ENCODE data around the gene PLS1.
"Not testable (repeated sequence)": the region's sequence is repeated elsewhere in the genome, so short reads cannot be mapped to it uniquely, and the experiment has no call there.

The PLS1 gene

DNA sequence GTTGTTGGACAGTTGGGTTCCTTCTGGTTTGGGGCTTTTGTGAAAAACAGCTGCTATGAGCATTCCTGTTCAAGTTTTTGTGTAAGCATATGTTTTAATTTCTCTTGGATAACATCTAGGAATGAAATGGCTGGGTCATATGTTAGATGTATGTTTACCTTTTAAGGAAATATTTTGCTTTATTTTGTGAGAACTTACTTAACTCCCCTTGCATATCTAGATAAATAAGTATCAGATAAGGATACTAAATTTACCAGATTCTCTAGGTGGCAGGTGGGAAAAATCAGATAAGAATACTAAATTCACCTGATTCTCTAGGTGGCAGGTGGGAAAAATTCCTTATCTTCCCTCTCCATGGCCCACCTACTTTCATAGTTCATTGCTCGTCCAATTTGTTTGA lies 1.1 kb upstream of the PLS1 start:
- in situ Hi-C loops (cut with HindIII; ENCODE audit: low sequenced_read_pairs), result loop anchor here (25.0 kb wide), 1 partner anchor 417 kb away; the partner anchor contains the start of gene U2SURP

DNA sequence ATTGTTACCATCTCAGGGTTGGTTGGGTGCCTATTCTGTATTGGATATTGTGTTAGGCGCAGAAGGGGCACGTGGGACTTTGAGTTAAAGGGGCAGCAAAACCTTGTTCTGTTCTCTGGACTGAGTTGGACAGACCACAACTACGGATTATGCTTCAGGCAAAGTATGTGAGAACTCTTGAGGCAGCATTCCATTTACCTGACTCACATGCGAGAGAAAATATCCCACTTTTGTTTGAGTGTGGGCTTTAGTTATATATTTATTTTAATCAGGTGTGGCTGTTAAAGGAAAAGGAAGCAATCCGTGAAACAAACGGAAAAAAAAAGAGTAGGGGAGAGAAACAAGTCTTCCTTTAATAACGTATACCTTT lies 627 bp upstream of the PLS1 start:
- in situ Hi-C loops (cut with HindIII; ENCODE audit: low sequenced_read_pairs), result loop anchor here (25.0 kb wide), 1 partner anchor 417 kb away; the partner anchor contains the start of gene U2SURP

DNA sequence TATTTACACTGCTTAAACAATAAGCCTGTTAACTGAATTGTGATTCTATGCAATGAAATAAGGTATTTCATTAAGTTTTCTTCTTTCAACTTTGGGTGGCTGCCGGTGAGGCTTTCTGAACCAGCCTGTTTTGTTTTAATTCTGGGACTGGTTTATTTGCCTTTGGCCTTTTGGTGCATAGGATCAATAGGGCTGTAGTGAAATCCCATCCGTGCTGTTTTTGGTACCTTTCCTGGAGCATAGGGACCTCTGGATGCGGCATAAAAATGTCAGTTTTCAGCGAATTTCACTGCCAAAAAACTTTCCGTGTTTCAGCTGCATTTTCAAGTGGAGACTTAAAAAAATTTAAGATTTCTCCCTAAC lies 514 bp downstream of the PLS1 start:
- in situ Hi-C loops (cut with HindIII; ENCODE audit: low sequenced_read_pairs), result loop anchor here (25.0 kb wide), 1 partner anchor 416 kb away; the partner anchor contains the start of gene U2SURP

DNA sequence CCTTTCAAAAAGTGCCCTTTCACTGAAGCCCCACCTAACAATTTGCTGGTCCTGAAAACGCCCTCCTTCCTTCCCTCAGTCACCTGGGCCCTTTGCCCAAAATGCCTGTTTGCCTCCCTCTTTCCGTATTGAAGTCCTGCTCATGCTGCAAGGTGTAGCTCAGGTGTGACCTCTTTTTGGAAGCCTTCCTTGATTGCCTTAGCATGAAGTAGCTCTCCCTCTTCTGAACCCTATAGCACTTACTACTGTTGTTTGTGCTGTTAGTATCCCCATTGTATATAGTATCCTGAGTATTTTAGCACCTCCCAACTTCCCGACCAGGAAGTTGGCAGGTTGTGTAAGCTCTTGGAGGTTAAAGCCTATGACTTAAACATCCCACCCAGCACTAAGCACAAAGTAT lies 1.7 kb downstream of the PLS1 start:
- in situ Hi-C loops (cut with HindIII; ENCODE audit: low sequenced_read_pairs), result loop anchor here (25.0 kb wide), 1 partner anchor 414 kb away; the partner anchor contains the start of gene U2SURP

DNA sequence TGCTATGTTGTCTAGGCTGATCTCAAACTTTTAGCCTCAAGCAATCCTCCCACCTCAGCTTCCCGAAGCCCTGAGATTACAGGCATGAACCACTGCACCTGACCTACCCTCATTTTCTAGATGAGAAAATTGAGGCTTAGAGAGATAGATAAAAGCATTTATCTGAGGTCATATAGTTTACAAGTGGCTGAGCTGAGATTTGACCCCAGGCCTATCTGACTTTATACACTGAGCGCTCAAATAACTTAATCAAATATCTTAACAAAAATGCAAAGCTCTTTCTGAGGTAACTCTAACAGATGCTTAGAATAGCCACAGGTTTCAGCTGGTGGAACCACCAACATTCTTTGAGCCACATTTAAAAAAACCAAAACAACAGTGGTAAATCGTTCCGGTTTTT lies 5.5 kb downstream of the PLS1 start:
- in situ Hi-C loops (cut with HindIII; ENCODE audit: low sequenced_read_pairs), result no loop called here

DNA sequence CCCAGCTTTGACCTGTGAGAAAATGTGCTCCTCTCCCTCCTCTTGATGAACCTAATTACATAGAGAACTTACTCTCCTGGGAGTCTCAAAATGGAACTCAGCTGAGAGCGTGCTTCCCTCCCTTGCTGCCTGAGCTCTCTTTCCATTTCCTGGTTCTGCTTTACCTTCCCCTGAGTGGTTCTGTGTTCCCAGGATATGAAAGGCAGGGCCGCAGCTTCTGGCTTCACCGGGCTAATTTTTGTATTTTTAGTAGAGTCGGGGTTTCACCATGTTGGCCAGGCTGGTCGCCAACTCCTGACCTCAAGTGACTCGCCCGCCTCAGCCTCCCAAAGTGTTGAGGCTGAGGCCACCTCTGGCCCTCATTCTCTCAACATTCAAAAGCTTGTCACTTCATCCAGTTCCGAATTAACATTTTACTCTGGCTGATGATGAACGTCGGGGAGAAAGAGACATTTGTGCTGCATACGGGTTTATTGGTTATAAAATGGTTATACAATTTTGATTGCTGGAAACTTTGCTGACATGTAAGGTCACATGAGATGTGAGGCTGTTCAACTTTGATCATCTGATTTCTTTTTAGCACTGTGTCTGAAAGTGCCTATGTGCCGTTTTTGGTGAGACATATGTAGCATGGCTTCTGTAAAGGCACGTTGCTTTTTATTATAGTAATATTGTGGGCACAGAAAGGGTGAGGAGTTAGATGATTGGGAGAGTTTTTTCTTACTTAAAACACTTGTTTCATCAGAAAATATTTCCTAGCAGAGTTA lies 6.6 kb downstream of the PLS1 start:
- in situ Hi-C loops (cut with HindIII; ENCODE audit: low sequenced_read_pairs), result no loop called here

DNA sequence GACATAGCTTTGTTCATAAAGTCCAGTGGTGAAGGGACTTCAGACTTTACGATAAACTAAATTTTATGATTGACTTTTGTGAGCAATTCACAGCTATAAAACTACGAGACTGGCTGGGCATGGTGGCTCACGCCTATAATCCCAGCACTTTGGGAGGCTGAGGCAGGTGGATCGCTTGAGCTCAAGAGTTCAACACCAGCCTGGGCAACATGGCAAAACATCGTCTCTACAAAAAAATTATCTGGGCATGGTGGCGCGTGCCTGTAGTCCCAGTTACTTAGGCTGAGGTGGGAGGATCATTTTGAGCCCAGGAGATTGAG lies 7.2 kb downstream of the PLS1 start:
- in situ Hi-C loops (cut with HindIII; ENCODE audit: low sequenced_read_pairs), result not testable (repeated sequence)

DNA sequence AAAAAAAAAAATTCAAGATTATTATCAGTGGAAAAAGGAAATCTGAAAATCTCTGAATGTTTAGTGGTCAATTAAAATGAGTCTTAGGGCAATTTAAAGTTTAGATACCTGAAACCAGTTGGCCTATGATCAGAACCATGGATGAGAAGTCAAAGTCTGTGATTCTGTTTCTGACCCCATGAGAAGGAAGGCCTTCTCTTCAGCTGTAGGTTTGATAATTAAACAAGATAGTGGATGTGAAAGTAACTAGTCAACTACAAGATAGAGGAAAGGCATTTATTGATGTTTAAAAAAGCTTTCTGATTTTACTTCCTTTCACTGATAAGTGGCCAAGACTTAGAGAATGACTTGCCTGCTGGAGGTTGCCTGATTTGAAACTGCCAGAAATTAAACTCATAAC lies 8.7 kb downstream of the PLS1 start:
- in situ Hi-C loops (cut with HindIII; ENCODE audit: low sequenced_read_pairs), result no loop called here

DNA sequence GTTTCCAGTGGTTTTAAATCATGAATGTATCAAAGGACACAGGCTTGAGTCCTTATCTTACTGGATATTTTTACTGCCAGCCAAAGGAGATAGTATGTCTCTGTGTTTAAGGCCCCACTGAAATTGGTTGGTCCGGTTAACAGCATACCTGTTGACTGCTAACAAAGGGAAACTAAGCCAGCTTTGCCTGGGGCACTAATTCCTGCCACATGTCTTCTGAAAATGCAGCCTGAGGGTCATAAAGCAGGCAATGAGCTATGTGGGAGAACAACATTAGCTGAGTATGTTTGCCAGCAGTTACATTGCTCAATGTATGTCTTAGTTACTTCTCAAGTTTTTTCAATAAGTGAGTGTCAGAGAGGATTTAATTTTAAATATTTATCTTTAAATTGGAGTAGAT lies 12.4 kb downstream of the PLS1 start:
- in situ Hi-C loops (cut with HindIII; ENCODE audit: low sequenced_read_pairs), result no loop called here

DNA sequence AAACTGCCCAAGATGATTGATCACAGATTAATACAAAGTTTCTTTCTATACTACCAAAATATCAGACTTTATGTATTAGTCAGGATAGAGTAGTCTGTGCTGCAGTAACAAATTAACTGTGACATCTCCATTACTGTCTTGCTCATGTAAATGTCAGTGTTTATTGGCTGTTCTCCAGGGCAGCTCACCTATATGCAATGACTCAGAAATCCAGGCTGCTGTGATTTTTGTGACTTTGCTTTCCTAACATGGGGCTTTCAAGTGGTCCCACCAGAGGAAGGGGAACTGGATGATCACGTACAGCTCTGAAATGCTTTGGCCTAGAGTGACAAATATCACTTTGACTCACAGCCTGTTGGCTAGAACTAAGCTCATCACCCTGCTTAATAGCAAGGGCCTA lies 12.9 kb downstream of the PLS1 start:
- in situ Hi-C loops (cut with HindIII; ENCODE audit: low sequenced_read_pairs), result no loop called here

DNA sequence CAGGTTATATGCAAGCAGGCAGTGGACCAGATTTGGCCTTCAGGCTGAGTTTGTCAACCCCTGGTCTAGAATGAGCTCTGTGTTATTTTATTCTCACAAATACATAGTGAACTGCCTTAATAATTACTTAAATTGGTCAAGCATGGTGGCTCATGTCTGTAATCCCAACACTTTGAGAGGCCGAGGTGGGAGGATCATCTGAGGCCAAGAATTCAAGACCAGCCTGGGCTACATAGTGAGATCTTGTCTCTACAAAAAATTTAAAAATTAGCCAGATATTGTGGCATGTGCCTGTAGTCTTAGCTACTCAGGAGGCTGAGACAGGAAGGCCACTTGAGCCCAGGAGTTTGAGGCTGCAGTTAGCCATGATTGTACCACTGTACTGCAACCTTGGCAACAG lies 15.0 kb downstream of the PLS1 start:
- in situ Hi-C loops (cut with HindIII; ENCODE audit: low sequenced_read_pairs), result no loop called here

DNA sequence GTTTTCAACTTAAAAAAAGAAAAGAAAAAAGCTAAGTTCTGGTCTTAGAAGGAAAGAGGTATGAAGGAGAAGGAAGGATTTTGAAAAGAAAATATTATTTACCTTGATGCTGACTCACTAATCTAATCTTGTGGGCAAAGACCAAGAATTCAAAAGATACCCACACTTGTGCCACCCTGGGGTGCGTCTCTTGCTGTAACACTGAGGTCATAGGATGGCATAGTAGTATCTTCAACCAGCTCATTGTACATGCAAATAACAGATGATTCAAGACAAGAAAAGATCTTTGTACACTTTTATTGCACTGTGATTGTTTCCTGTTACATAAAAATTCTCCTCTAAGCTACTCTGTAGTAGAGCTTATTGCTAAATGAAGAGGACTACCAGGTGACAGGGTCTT lies 17.3 kb downstream of the PLS1 start:
- in situ Hi-C loops (cut with HindIII; ENCODE audit: low sequenced_read_pairs), result no loop called here

DNA sequence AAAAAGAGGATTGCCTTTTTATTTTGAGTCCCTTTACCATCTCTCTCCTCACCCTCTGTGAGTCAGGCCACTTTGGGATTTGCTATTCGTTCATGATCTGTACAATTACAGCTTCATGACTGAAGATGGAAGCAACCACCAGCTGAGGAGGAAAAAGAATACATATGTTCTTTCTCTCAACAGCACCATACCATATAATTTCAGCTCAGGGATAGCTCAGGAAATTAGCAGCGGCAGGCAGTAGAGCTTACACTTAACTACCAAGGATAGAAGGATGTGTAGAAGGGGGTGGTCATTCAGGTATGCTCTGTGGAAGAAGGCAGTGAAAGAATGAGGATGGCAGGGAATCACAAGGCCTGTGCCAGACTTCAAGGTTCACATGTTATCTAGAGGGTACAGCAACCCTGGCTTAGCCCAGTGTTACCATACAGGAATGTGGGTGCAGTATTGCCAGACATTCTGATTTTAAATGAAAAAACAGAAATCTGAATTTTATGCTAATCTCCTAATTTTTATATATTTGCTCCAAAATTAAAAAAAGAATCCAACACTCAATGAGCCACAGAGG lies 17.9 kb downstream of the PLS1 start:
- in situ Hi-C loops (cut with HindIII; ENCODE audit: low sequenced_read_pairs), result no loop called here

DNA sequence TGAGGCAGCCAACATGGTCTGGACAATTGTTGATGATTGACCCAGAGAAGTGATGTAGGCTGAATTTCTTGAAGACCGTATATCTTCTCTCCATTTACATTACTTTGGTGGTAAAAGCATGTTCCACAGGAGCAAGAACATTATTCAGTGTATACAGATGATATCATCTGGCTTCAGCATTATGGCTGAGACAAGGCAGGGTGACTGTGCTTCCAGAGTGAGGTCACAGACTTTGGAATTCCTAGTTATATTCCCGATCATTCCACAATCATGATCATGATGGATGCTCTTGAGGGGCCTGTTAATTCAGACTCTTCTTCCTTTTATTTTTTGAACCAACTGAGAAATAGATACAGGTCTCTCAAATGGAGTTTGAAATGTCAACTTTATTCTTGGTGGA lies 19.0 kb downstream of the PLS1 start:
- in situ Hi-C loops (cut with HindIII; ENCODE audit: low sequenced_read_pairs), result loop anchor here (5.0 kb wide), 1 partner anchor 33 kb away; no protein-coding TSS in a partner anchor

DNA sequence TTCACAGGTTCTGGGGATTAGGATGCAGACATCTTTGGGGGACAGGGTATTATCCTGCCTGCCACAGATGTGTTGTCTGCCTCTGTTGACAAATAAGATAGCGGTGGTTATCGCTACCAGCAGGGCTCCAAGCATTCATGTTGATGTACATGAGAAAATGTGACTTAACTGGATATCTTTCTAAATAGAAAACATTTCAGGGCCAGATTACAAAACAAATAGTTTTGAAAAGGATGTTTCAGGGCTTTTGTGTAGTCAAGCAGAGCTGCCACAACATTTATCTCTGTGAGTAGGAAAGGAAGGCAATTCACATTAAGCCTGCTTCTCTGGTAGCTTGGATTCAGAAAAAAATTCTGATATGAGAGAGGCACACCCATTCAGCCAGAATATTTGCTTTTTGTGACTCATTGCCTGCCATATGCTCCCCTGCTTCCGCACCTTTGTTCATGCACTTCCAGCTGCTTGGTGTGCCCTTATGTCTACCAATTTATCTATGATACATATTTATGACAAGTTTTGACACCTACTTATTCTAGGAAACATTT lies 22.8 kb downstream of the PLS1 start:
- in situ Hi-C loops (cut with HindIII; ENCODE audit: low sequenced_read_pairs), result loop anchor here (5.0 kb wide), 1 partner anchor 37 kb away; no protein-coding TSS in a partner anchor

DNA sequence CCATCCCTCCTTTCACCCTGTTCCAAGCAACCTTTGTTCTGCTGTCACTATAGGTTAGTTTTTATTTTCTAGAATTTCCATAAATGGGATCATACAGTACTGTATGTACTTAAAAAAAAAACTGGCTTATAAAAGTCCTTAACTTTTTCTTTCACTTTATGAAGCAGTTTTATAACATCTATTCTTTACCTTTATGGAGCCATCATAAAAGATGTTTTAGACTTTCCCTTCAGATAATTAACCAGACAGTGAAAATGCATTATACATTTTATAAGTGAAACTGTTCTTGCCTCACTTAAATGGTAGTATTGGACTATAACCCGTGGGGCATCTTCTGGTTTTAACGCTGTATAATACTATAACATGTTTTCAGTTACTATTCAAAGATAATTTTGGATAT lies 26.2 kb downstream of the PLS1 start:
- in situ Hi-C loops (cut with HindIII; ENCODE audit: low sequenced_read_pairs), result no loop called here

DNA sequence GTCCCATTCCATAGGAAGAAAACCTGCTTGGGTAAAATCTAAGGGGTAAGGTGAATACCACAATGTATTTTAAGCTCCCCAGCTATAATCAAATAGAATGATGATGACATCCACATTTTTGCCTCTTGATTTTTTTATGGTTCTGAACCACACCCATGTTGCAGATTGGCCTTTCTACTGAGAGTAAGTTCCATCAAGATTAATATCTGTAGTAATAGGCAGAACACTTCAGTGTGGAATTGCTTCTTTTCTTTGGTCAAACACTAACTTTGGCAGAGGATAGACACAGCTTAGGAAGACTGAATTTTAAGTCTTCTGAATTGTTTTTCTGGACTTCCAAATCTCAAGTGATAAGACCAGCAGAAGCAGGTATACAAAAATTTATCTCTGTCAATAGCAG lies 27.0 kb downstream of the PLS1 start:
- in situ Hi-C loops (cut with HindIII; ENCODE audit: low sequenced_read_pairs), result no loop called here

DNA sequence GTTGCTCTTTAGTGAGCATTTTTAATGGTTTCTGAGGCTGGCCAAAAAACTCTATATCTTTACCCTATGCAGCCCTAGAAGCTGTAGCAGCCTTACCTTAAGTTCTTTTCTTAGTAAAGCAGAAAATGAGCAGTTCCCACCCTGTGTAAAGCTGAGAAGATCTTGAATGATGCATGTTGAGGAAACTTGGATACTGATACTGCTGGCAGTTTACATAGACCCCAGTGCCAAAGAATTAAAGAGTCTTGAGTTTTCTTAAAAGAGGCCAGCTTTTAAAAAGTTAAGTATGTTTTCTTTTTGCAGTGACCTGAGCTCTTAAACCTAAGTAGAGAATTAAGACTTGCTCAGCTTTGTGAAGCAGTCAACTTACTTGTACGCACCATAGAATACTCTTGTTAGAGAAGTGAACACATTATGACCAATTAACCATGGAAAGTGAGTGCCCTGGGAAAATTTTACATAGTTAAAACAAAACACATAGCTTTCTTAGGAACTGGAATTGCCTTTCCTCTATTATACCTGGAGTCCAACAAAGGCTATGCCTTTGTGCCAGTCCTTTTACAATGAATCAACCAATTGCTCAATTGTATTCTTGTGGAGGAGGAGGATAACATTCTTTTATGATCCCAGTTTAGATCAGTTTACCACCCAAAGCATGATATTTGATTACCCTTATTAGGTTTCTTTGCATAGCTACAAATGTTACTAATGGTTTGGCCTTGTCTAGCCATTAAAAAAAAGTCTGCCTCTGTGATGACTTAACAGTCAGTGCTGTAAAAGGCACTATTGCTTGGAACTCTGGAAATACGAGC lies 28.4 kb downstream of the PLS1 start:
- in situ Hi-C loops (cut with HindIII; ENCODE audit: low sequenced_read_pairs), result no loop called here

DNA sequence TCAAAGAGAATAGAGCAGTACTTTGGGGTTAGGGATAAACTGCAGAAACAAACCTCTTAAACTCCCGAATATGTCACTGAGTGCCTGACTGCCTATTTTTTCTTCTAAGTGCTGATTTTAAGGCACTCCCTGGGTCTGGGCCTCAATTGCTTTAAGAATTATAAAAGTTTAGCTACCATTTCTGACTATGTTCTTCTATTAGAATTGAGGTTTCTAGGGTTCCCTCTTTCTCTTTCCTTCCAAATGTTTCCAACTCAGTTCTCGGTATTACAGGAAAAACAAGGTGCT lies 28.9 kb downstream of the PLS1 start:
- in situ Hi-C loops (cut with HindIII; ENCODE audit: low sequenced_read_pairs), result no loop called here

DNA sequence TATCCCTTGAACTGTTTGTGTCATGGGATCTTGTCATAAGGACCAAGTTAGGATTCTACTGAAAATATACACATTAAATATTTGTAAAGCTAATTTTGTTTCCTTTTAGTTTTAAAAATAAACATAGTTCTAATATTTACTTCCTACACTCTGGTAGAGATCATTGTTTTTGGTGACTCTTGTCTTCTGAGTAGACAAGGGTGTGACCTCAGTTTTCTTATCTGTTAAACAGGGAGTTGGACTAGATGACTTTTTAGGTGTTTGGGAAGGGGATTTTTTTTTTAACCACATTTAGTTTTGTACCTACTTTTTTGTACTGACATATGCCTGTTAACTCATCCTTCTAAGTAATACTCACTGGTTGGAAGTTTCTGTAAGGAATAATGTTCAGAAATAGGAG lies 30.8 kb downstream of the PLS1 start:
- in situ Hi-C loops (cut with HindIII; ENCODE audit: low sequenced_read_pairs), result no loop called here

DNA sequence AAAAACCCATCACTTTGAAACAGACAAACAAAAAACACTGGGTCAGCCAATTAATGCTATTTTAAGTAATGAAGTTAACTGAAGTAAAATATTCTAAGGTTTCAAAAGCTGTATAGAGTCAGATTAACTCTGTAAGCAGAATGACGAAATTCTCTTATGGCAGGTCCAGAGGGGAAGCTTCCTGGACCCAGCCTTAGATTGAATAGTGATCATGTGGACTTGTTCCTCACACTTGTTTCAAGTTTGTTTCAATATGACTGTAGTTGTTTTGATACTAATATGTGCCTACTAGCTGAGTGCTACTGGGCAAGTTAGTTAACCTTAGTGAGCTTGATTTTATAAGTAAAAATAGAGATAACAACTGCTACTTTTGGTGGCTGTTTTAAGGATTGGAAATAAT lies 32.6 kb downstream of the PLS1 start:
- in situ Hi-C loops (cut with HindIII; ENCODE audit: low sequenced_read_pairs), result no loop called here

DNA sequence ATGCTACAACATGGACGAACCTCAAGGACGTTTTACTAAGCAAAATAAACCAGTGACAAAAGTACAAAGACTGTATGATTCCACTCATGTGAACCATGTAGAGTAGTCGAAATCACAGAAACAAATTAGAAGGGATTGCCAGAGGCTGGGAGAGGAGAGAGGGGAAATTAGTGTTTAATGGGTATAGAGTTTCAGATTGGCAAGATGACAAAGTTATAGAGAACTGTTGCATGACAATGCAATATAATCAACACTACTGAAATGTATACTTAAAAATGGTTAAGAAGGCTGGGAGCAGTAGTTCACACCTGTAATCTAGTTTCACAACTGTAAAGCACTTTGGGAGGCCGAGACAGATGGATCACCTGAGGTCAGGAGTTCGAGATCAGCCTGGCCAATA lies 36.9 kb downstream of the PLS1 start:
- in situ Hi-C loops (cut with HindIII; ENCODE audit: low sequenced_read_pairs), result no loop called here

Measured in endothelial cell of hepatic sinusoid (primary cell).